Parathyroid adenoma (tissue), 2 donors: ENCODE results near the gene PADI2.

ENCODE experiments used
- H2AFZ ChIP-seq: fragments of 300-600 bp; sonication (generic); one replicate; pipeline ENCODE4 v1.7.0; 2017; ENCODE audit warnings: antibody characterized with exemption, mild to moderate bottlenecking
- H3K27ac ChIP-seq: fragments of 300-600 bp; sonication (generic); one replicate; pipeline ENCODE4 v1.7.0; 2017
- H3K27me3 ChIP-seq: fragments of 300-600 bp; sonication (generic); one replicate; pipeline ENCODE4 v1.7.0; 2017; ENCODE audit warnings: low read length; ENCODE audit not compliant: control insufficient read depth, insufficient read depth
- H3K36me3 ChIP-seq: fragments of 300-600 bp; sonication (generic); one replicate; pipeline ENCODE4 v1.7.0; 2017; ENCODE audit warnings: low read length; ENCODE audit not compliant: control insufficient read depth, insufficient read depth
- H3K4me1 ChIP-seq: fragments of 300-600 bp; sonication (generic); one replicate; pipeline ENCODE4 v1.7.0; 2017; ENCODE audit warnings: control low read depth
- H3K4me2 ChIP-seq: fragments of 300-600 bp; sonication (generic); one replicate; pipeline ENCODE4 v1.7.0; 2017; ENCODE audit warnings: low read length
- H3K4me3 ChIP-seq: fragments of 300-600 bp; sonication (generic); one replicate; pipeline ENCODE4 v1.7.0; 2017; ENCODE audit warnings: low read depth, low read length
- H3K79me2 ChIP-seq: fragments of 300-600 bp; sonication (generic); one replicate; pipeline ENCODE4 v1.7.0; 2017; ENCODE audit warnings: control low read depth
- H3K9ac ChIP-seq: fragments of 300-600 bp; sonication (generic); one replicate; pipeline ENCODE4 v1.7.0; 2017; ENCODE audit warnings: mild to moderate bottlenecking
- H3K9me3 ChIP-seq: fragments of 300-600 bp; sonication (generic); one replicate; pipeline ENCODE4 v1.7.0; 2017; ENCODE audit warnings: low read length; ENCODE audit not compliant: control insufficient read depth
- TF ChIP-seq, protein P1 (sequence below): fragments of 300-600 bp; sonication (generic); IDR thresholded peaks from one replicate; pipeline ENCODE4 v1.7.0; 2017; ENCODE audit warnings: antibody characterized with exemption, mild to moderate bottlenecking
- donor health status: primary hyperparathyroidism.

The PADI2 gene

GRCh38 chr1:17023573-17023972 lies 95.7 kb downstream of the PADI2 start:
- Histone ChIP-seq H3K4me3 (no peak overlapping the region), H2AFZ (no peak overlapping the region), H3K27ac (no peak overlapping the region), H3K4me2 (no peak overlapping the region), H3K4me1 (peaks cover 5% of the 10 kb centered on the region), H3K9me3 (no peaks in the 10 kb centered on the region), H3K27me3 (no peaks in the 10 kb centered on the region), H3K9ac (no peak overlapping the region), H3K36me3 (no peaks in the 10 kb centered on the region), H3K79me2 (no peaks in the 10 kb centered on the region)
- TF ChIP-seq, protein P1, sequence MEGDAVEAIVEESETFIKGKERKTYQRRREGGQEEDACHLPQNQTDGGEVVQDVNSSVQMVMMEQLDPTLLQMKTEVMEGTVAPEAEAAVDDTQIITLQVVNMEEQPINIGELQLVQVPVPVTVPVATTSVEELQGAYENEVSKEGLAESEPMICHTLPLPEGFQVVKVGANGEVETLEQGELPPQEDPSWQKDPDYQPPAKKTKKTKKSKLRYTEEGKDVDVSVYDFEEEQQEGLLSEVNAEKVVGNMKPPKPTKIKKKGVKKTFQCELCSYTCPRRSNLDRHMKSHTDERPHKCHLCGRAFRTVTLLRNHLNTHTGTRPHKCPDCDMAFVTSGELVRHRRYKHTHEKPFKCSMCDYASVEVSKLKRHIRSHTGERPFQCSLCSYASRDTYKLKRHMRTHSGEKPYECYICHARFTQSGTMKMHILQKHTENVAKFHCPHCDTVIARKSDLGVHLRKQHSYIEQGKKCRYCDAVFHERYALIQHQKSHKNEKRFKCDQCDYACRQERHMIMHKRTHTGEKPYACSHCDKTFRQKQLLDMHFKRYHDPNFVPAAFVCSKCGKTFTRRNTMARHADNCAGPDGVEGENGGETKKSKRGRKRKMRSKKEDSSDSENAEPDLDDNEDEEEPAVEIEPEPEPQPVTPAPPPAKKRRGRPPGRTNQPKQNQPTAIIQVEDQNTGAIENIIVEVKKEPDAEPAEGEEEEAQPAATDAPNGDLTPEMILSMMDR: no peak

DNA sequence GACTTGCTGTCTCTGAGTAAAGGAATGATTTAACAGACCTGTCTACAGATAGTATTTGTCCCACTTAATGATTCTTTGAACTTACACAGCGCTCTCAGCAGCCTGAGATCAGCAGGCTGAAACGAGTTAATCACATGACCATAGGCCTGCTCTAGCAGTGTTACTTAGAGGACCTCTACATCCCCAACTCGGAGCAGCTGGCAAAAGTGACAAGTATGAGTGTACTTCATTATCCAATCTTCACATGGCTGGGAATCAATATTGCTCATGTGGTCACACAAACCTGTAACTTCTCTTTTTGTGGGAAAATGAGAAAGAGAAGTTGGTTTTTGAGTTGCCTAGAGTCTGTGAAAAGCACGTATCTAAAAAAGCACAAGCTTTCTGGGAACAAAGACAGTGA lies 96.1 kb downstream of the PADI2 start:
- H3K4me3 ChIP-seq: no peak overlapping the region
- no peak overlapping the region for H3K27ac ChIP-seq
- no peaks in the 10 kb centered on the region for H3K79me2 ChIP-seq
- no peak overlapping the region for H3K4me2 ChIP-seq
- H3K9ac ChIP-seq: no peak overlapping the region
- no peaks in the 10 kb centered on the region for H3K36me3 ChIP-seq
- TF ChIP-seq, protein P1: no peak
- H3K4me1 ChIP-seq: peaks cover 1% of the 10 kb centered on the region
- no peak overlapping the region for H2AFZ ChIP-seq
- no peaks in the 10 kb centered on the region for H3K9me3 ChIP-seq
- no peaks in the 10 kb centered on the region for H3K27me3 ChIP-seq

DNA sequence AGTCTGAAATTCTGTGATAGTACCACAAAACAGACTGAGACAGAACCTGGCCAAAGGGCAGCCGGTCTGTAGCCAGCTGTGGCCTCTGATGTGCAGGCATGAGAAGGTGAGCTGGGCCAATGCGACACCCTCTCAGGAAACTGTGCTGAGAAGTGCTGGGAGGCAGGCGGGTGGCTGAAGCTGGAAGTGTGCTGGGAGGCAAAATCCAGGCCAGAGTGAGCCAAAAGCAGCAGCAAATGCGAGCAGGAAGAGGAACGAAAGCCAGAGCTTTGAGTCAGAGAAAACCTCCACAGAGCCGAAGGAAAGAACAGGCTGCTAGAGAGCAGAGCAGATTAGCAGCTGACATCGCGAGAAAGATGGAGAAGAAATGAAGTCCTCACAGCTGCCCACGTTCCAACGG lies 97.4 kb downstream of the PADI2 start:
- Histone ChIP-seq H3K79me2 (no peaks in the 10 kb centered on the region), H3K27ac (no peak overlapping the region), H3K4me1 (no peaks in the 10 kb centered on the region), H3K9me3 (no peaks in the 10 kb centered on the region), H3K4me2 (no peak overlapping the region), H3K27me3 (no peaks in the 10 kb centered on the region), H3K4me3 (no peak overlapping the region), H3K36me3 (no peaks in the 10 kb centered on the region), H3K9ac (no peak overlapping the region), H2AFZ (no peak overlapping the region)
- TF ChIP-seq, protein P1: no peak

DNA sequence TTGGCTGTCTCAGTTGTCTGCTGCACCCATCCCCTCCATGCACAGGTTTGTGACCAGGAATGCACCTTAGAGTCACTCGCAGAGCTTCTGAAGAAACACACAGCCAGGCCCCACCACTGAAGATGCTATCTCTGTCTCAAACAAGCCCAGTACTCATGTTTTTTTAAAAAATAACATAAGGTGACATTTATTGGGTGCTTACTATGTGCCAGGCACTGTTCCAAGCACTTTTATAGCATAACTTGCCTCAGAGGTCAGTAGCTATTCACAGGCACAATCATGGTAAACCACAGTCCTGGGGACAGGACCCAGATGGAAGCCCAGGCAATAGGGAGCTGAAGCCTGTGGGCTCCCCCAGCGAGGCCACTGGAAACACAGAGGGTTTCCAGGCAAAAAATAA lies 98.7 kb downstream of the PADI2 start:
- H2AFZ ChIP-seq: no peak overlapping the region
- TF ChIP-seq, protein P1: no peak
- no peaks in the 10 kb centered on the region for H3K36me3 ChIP-seq
- H3K9ac ChIP-seq: no peak overlapping the region
- no peaks in the 10 kb centered on the region for H3K9me3 ChIP-seq
- no peak overlapping the region for H3K4me2 ChIP-seq
- no peak overlapping the region for H3K27ac ChIP-seq
- no peaks in the 10 kb centered on the region for H3K4me1 ChIP-seq
- no peak overlapping the region for H3K4me3 ChIP-seq
- no peaks in the 10 kb centered on the region for H3K79me2 ChIP-seq
- no peaks in the 10 kb centered on the region for H3K27me3 ChIP-seq

GRCh38 chr1:17018849-17019248 lies 100.4 kb downstream of the PADI2 start:
- no peak overlapping the region for H2AFZ ChIP-seq
- H3K79me2 ChIP-seq: no peaks in the 10 kb centered on the region
- H3K4me3 ChIP-seq: no peak overlapping the region
- no peaks in the 10 kb centered on the region for H3K36me3 ChIP-seq
- H3K4me2 ChIP-seq: no peak overlapping the region
- no peaks in the 10 kb centered on the region for H3K27me3 ChIP-seq
- H3K9ac ChIP-seq: no peak overlapping the region
- no peak overlapping the region for H3K27ac ChIP-seq
- H3K9me3 ChIP-seq: no peaks in the 10 kb centered on the region
- TF ChIP-seq, protein P1: no peak
- H3K4me1 ChIP-seq: no peaks in the 10 kb centered on the region
